SK-N-SH (cell line): ENCODE data around the gene LIPG. TPM values are rescaled to one million over a fixed set of nuclear protein-coding genes. Genes with fewer than 3 reads are reported as not detected.

Experiments used
- CTCF ChIA-PET: fragments of 300-600, 350-600 bp; formaldehyde crosslinking; extraction: SDS; loops from one replicate; lab custom pipeline; 2021; lab: Yijun Ruan, JAX
- POLR2A ChIA-PET: fragments of 350-600 bp; sonication (Branson Sonifier 250); formaldehyde crosslinking; extraction: SDS; loops from one replicate; lab custom pipeline; 2020; ENCODE audit warnings: antibody characterized with exemption, inconsistent platforms; lab: Yijun Ruan, JAX
- DNase-seq: peaks from one replicate; pipeline ENCODE4 v3.0.0; 2012
- H2AFZ ChIP-seq: fragments of 200-600 bp; sonication (generic); 2 replicates; pipeline ENCODE4 v1.8.1; 2016; ENCODE audit warnings: antibody characterized with exemption, mild to moderate bottlenecking, low read depth
- H3F3A ChIP-seq: fragments of 200-600 bp; sonication (generic); replicated peaks from 2 replicates; pipeline ENCODE3; 2016; ENCODE audit warnings: antibody characterized with exemption, mild to moderate bottlenecking; ENCODE audit not compliant: insufficient read depth
- H3K27ac ChIP-seq, 2 experiments: fragments of 200-500 bp in 1 of 2; fragments of 200-600 bp in 1 of 2; sonication (Bioruptor generic) in 1 of 2; sonication (generic), shearing (Covaris generic) in 1 of 2; 2 replicates each; pipeline versions ENCODE4 v1.5.1 to v1.6.1; 2014 to 2016; ENCODE audit warnings: low read depth in 2 of 2, inconsistent platforms in 1 of 2, low read length in 1 of 2, mild to moderate bottlenecking in 1 of 2, mixed read lengths in 1 of 2
- H3K27me3 ChIP-seq: fragments of 200-600 bp; sonication (generic), shearing (Covaris generic); 2 replicates; pipeline ENCODE4 v1.6.1; 2016; ENCODE audit warnings: mixed run types; ENCODE audit not compliant: insufficient read depth
- H3K36me3 ChIP-seq, 2 experiments: fragments of 200-500 bp in 1 of 2; fragments of 200-600 bp in 1 of 2; sonication (Bioruptor generic) in 1 of 2; sonication (generic) in 1 of 2; replicated peaks in 1 of 2; 2 replicates each; pipeline versions ENCODE3 to v1.5.1; 2014 to 2016; ENCODE audit warnings: low read length in 1 of 2, mild to moderate bottlenecking in 1 of 2; ENCODE audit not compliant: insufficient read depth in 2 of 2, control insufficient read depth in 1 of 2
- H3K4me1 ChIP-seq, 2 experiments: fragments of 200-500 bp in 1 of 2; fragments of 200-600 bp in 1 of 2; sonication (Bioruptor generic) in 1 of 2; sonication (generic), shearing (Covaris generic) in 1 of 2; 2 replicates each; pipeline versions ENCODE4 v1.5.1 to v1.6.1; 2014 to 2016; ENCODE audit warnings: low read depth in 1 of 2, low read length in 1 of 2, mixed run types in 1 of 2; ENCODE audit not compliant: insufficient read depth in 2 of 2, control insufficient read depth in 1 of 2
- H3K4me2 ChIP-seq: fragments of 200-600 bp; sonication (generic), shearing (Covaris generic); 2 replicates; pipeline ENCODE4 v1.6.1; 2017; ENCODE audit warnings: mixed run types
- H3K4me3 ChIP-seq, 2 experiments: fragments of 200-500 bp in 1 of 2; fragments of 200-600 bp in 1 of 2; sonication (Bioruptor generic) in 1 of 2; sonication (generic), shearing (Covaris generic) in 1 of 2; 2 replicates each; pipeline versions ENCODE4 v1.5.1 to v1.8.1; 2014 to 2016; ENCODE audit warnings: low read depth in 2 of 2, inconsistent platforms in 1 of 2, low read length in 1 of 2, mild to moderate bottlenecking in 1 of 2, mixed read lengths in 1 of 2, moderate library complexity in 1 of 2
- H3K79me2 ChIP-seq: fragments of 200-600 bp; sonication (generic); 2 replicates; pipeline ENCODE4 v1.8.1; 2017; ENCODE audit warnings: mild to moderate bottlenecking; ENCODE audit not compliant: insufficient read depth
- H3K9ac ChIP-seq: fragments of 200-600 bp; sonication (generic); 2 replicates; pipeline ENCODE4 v1.6.1; 2017; ENCODE audit warnings: mixed run types
- H3K9me2 ChIP-seq: fragments of 200-600 bp; sonication (generic); 2 replicates; pipeline ENCODE4 v1.6.1; 2017; ENCODE audit warnings: mixed run types
- H3K9me3 ChIP-seq: fragments of 200-600 bp; sonication (generic); 2 replicates; pipeline ENCODE4 v1.6.1; 2017; ENCODE audit warnings: mixed run types, mild to moderate bottlenecking, moderate library complexity
- H4K20me1 ChIP-seq: fragments of 200-600 bp; sonication (generic); 2 replicates; pipeline ENCODE4 v1.6.1; 2017; ENCODE audit warnings: mild to moderate bottlenecking, mixed run types; ENCODE audit not compliant: insufficient read depth
- CHD2 ChIP-seq: fragments of 150-350 bp; IDR thresholded peaks from 2 replicates; pipeline ENCODE4 v1.6.1; 2018; ENCODE audit warnings: low read length; ENCODE audit not compliant: partially characterized antibody
- FOXJ3 ChIP-seq: sonication (generic); formaldehyde crosslinking; IDR thresholded peaks from 2 replicates; pipeline ENCODE4 v1.5.1; 2020; ENCODE audit warnings: mild to moderate bottlenecking, missing genetic modification reagents
- GATA2 ChIP-seq: sonication (generic); formaldehyde crosslinking; IDR thresholded peaks from 2 replicates; pipeline ENCODE4 v1.5.0; 2020; ENCODE audit warnings: mild to moderate bottlenecking, missing genetic modification reagents
- JUND ChIP-seq: IDR thresholded peaks from 2 replicates; pipeline ENCODE4 v1.4.0; 2012
- MEF2A ChIP-seq: IDR thresholded peaks from 2 replicates; pipeline ENCODE4 v1.4.0; 2012; ENCODE audit warnings: low read depth, borderline replicate concordance
- NRF1 ChIP-seq: IDR thresholded peaks from 2 replicates; pipeline ENCODE4 v1.6.1; 2012; ENCODE audit warnings: low read depth, mild to moderate bottlenecking, low read length
- RAD21 ChIP-seq: IDR thresholded peaks from 2 replicates; pipeline ENCODE4 v1.6.1; 2012; ENCODE audit warnings: mild to moderate bottlenecking, low read length
- RCOR1 ChIP-seq: fragments of 150-350 bp; IDR thresholded peaks from 2 replicates; pipeline ENCODE4 v1.6.1; 2017; ENCODE audit warnings: antibody characterized with exemption, low read length
- SIN3A ChIP-seq: IDR thresholded peaks from 2 replicates; pipeline ENCODE4 v1.6.1; 2012; ENCODE audit warnings: low read depth, mild to moderate bottlenecking, low read length, moderate library complexity, borderline replicate concordance
- TAF1 ChIP-seq: IDR thresholded peaks from 2 replicates; pipeline ENCODE4 v1.6.1; 2012; ENCODE audit warnings: low read depth, mild to moderate bottlenecking, low read length, moderate library complexity, borderline replicate concordance
- WGBS: methylation state at CpG from one replicate; pipeline ENCODE4 v1.1.6; 2017; ENCODE audit warnings: low lambda C conversion rate; 5-methylcytosine and 5-hydroxymethylcytosine counted together
- polyA plus RNA-seq, 3 experiments: library from polyadenylated mRNA; depleted of rRNA; stranded (reverse); fragments of >200 nt; gene quantifications; 2 replicates each; pipeline ENCODE4 v1.2.3, GENCODE V29; 2012
- TF ChIP-seq, protein P1 (sequence below): fragments of 150-350 bp; IDR thresholded peaks from 2 replicates; pipeline ENCODE4 v1.6.1; 2016; ENCODE audit warnings: mild to moderate bottlenecking, low read depth, low read length
- TF ChIP-seq, protein P2 (sequence below): fragments of 150-350 bp; IDR thresholded peaks from 2 replicates; pipeline ENCODE4 v1.6.1; 2017; ENCODE audit warnings: antibody characterized with exemption, low read length, low read depth, borderline replicate concordance

The LIPG gene
- polyA plus RNA-seq, 1 of the 3 experiments (the other 2 are of a cell fraction), result 3.2 TPM

DNA sequence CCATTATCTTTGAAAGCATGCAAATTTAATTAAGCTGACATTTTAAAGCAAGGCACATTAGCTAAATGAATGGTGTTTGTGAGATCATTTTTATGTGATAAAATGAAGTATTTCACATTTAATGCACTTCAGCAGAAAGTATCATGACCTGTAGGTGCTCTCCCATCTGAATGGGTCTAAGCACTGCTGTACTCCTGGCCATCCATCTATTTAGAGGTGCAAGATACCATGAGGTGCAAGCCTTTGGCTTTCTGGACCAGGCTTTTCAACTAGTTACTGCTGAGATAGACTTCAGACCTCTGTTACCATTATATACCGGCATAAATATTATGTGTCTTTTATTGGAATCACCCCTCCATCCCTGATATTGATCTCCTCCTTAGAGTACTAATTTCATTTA, 15.6 kb upstream of the LIPG start:
- ChIA-PET CTCF (interaction anchor here (0.8 to 2.0 kb wide), 4 partner anchors 13 to 811 kb away, joined by 3 to 12 read pairs (median 3); no protein-coding TSS in a partner anchor), POLR2A (interaction anchor here (0.6 kb wide), 1 partner anchor 23 kb away, joined by 4 read pairs; no protein-coding TSS in a partner anchor)
- H3K4me3 ChIP-seq, result no peak overlapping the region
- no peaks in the 10 kb centered on the region for H3K27me3 ChIP-seq
- 96% methylated on average over 1 of the region's 1 CpG for WGBS
- no peak overlapping the region for H3K4me2 ChIP-seq
- H3K9me2 ChIP-seq, result no peaks in the 10 kb centered on the region
- H3K9ac ChIP-seq, result no peak overlapping the region
- H3K36me3 ChIP-seq, result no peaks in the 10 kb centered on the region
- no peak overlapping the region for H3K27ac ChIP-seq
- H3K4me1 ChIP-seq, result peaks cover 7 to 13% of the 10 kb centered on the region in 2 experiments; a peak in 2 of 4 replicates
- peaks cover 26% of the 10 kb centered on the region for H3F3A ChIP-seq
- TF ChIP-seq CHD2, result no peak
- peak; percentile 27; the same call in 1 of the 2 replicates for TF ChIP-seq RCOR1
- TF ChIP-seq, protein P1, sequence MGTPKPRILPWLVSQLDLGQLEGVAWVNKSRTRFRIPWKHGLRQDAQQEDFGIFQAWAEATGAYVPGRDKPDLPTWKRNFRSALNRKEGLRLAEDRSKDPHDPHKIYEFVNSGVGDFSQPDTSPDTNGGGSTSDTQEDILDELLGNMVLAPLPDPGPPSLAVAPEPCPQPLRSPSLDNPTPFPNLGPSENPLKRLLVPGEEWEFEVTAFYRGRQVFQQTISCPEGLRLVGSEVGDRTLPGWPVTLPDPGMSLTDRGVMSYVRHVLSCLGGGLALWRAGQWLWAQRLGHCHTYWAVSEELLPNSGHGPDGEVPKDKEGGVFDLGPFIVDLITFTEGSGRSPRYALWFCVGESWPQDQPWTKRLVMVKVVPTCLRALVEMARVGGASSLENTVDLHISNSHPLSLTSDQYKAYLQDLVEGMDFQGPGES, result no peak
- TF ChIP-seq GATA2 (CRISPR knock-in tag), result peak; percentile 52
- no peaks in the 10 kb centered on the region for H3K79me2 ChIP-seq
- DNase-seq, result no peak
- H3K9me3 ChIP-seq, result no peaks in the 10 kb centered on the region
- H4K20me1 ChIP-seq, result no peaks in the 10 kb centered on the region
- H2AFZ ChIP-seq, result no peak overlapping the region

DNA sequence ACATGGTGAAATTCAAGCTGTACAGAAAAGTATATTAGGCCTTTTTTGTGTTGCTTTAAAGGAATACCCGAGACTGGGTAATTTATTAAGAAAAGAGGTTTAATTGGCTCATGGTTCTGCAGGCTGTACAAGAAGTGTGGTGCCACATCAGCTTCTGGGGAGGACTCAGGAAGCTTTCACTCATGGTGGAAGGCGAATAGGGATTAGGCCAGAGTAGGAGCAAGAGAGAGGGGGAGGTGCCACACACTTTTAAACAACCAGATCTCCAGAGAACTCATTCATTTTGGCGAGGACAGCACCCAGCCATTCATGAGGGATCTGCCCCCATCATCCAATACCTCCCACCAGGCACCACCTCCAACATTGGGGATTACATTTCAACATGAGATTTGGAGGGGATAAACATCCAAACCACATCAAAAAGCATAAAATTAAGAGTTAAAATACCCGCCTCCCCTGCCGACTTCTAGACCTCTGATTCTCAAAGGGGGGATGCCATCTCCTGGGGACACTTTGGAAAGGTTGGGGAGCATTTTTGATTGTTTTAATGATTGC, 15.1 kb upstream of the LIPG start:
- no peak overlapping the region for H2AFZ ChIP-seq
- H3K9me3 ChIP-seq, result no peaks in the 10 kb centered on the region
- peaks cover 26% of the 10 kb centered on the region for H3F3A ChIP-seq
- H3K9ac ChIP-seq, result no peak overlapping the region
- ChIA-PET CTCF (interaction anchor here (1.3 to 2.0 kb wide), 3 partner anchors 36 to 811 kb away, joined by 3 to 12 read pairs (median 3); no protein-coding TSS in a partner anchor), POLR2A (no interaction called here)
- H3K4me1 ChIP-seq, result peaks cover 7 to 13% of the 10 kb centered on the region in 2 experiments; a peak in 2 of 4 replicates
- H4K20me1 ChIP-seq, result no peaks in the 10 kb centered on the region
- no peak for TF ChIP-seq FOXJ3 (CRISPR knock-in tag)
- no peak for TF ChIP-seq JUND
- no peak for TF ChIP-seq TAF1
- no peak for TF ChIP-seq NRF1
- TF ChIP-seq SIN3A, result no peak
- TF ChIP-seq RAD21, result no peak
- TF ChIP-seq MEF2A, result no peak
- TF ChIP-seq, protein P2, sequence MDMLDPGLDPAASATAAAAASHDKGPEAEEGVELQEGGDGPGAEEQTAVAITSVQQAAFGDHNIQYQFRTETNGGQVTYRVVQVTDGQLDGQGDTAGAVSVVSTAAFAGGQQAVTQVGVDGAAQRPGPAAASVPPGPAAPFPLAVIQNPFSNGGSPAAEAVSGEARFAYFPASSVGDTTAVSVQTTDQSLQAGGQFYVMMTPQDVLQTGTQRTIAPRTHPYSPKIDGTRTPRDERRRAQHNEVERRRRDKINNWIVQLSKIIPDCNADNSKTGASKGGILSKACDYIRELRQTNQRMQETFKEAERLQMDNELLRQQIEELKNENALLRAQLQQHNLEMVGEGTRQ, result no peak
- H3K27ac ChIP-seq, result no peak overlapping the region
- 98% methylated on average over 5 of the region's 5 CpGs for whole genome bisulfite sequencing
- no peak overlapping the region for H3K4me3 ChIP-seq
- no peaks in the 10 kb centered on the region for H3K9me2 ChIP-seq
- no peak overlapping the region for H3K4me2 ChIP-seq
- H3K79me2 ChIP-seq, result no peaks in the 10 kb centered on the region
- no peak for DNase-seq
- H3K27me3 ChIP-seq, result no peaks in the 10 kb centered on the region
- no peaks in the 10 kb centered on the region for H3K36me3 ChIP-seq
